B cell (primary cell): ENCODE results near the gene CRTAC1. TPM values are rescaled to one million over a fixed set of nuclear protein-coding genes. Genes with fewer than 3 reads are reported as not detected.

Experiments
- ATAC-seq: fragments of 200-7000 bp; cut with Tn5 transposase; one replicate; pipeline ENCODE4 v1.10.0; 2021; ENCODE audit warnings: low read depth, mild to moderate bottlenecking, moderate number of reproducible peaks, moderate library complexity
- CTCF ChIA-PET: fragments of 350-600 bp; sonication (Branson Sonifier 250); formaldehyde crosslinking; loops from one replicate; lab custom pipeline; 2021; ENCODE audit warnings: antibody characterized with exemption, inconsistent platforms; lab: Charles Lee
- POLR2A ChIA-PET: fragments of 350-600 bp; sonication (Branson Sonifier 250); formaldehyde crosslinking; loops from one replicate; lab custom pipeline; 2021; ENCODE audit warnings: antibody characterized with exemption; lab: Charles Lee
- DNase-seq: peaks from one replicate; pipeline ENCODE4 v3.0.0; 2013
- H2AFZ ChIP-seq: 2 replicates; pipeline ENCODE4 v1.6.1; 2012; ENCODE audit warnings: mild to moderate bottlenecking, low read depth, low read length; ENCODE audit not compliant: insufficient read depth, poor library complexity, severe bottlenecking
- H3K27ac ChIP-seq, 2 donors: 1 replicate in 1 of 2; 2 replicates in 1 of 2; pipeline ENCODE4 v1.5.1; 2012 to 2013; ENCODE audit warnings: low read length in 2 of 2, mild to moderate bottlenecking in 2 of 2, moderate library complexity in 1 of 2
- H3K27me3 ChIP-seq, 4 experiments: fragments of 200-600 bp in 1 of 4; sonication (generic) in 1 of 4; replicated peaks in 1 of 4; 1 replicate in 2 of 4; 2 replicates in 2 of 4; pipeline versions ENCODE4 v1.6.1 to v1.7.0; 2013 to 2016; ENCODE audit warnings: low read length in 3 of 4, mild to moderate bottlenecking in 2 of 4, mixed read lengths in 1 of 4, moderate library complexity in 1 of 4; ENCODE audit not compliant: insufficient read depth in 4 of 4, control insufficient read depth in 3 of 4; ENCODE audit errors: control extremely low read depth in 1 of 4
- H3K36me3 ChIP-seq, 2 experiments: replicated peaks in 1 of 2; 1 replicate in 1 of 2; 2 replicates in 1 of 2; pipeline versions ENCODE4 v1.6.1 to v1.7.1; 2013; ENCODE audit warnings: low read length in 1 of 2; ENCODE audit not compliant: insufficient read depth in 2 of 2, control insufficient read depth in 1 of 2; ENCODE audit errors: control extremely low read depth in 1 of 2, extremely low read depth in 1 of 2
- H3K4me1 ChIP-seq, 2 donors: fragments of 200-600 bp in 1 of 2; sonication (generic) in 1 of 2; 1 replicate in 1 of 2; 2 replicates in 1 of 2; pipeline versions ENCODE4 v1.5.1 to v1.6.1; 2013 to 2017; ENCODE audit warnings: low read length in 2 of 2; ENCODE audit not compliant: control insufficient read depth in 2 of 2, insufficient read depth in 2 of 2
- H3K4me2 ChIP-seq: replicated peaks from 2 replicates; pipeline ENCODE3; 2012; ENCODE audit warnings: mild to moderate bottlenecking, low read depth, low read length; ENCODE audit not compliant: poor library complexity, severe bottlenecking
- H3K4me3 ChIP-seq, 5 experiments: fragments of 200-600 bp in 1 of 5; sonication (generic) in 1 of 5; 1 replicate in 3 of 5; 2 replicates in 2 of 5; pipeline versions ENCODE4 v1.5.1 to v1.7.0; 2011 to 2016; ENCODE audit warnings: low read length in 4 of 5, mild to moderate bottlenecking in 4 of 5, low read depth in 2 of 5, control low read depth in 1 of 5, moderate library complexity in 1 of 5; ENCODE audit not compliant: insufficient read depth in 1 of 5; ENCODE audit errors: control extremely low read depth in 1 of 5, extremely low read depth in 1 of 5
- H3K79me2 ChIP-seq: fragments of 200-600 bp; sonication (generic); one replicate; pipeline ENCODE4 v1.6.0; 2016; ENCODE audit warnings: low read length; ENCODE audit not compliant: control insufficient read depth, insufficient read depth
- H3K9ac ChIP-seq: fragments of 200-600 bp; sonication (generic); 2 replicates; pipeline ENCODE4 v1.6.1; 2017; ENCODE audit warnings: mild to moderate bottlenecking, low read length, moderate library complexity
- H3K9me3 ChIP-seq, 3 donors: one replicate each; pipeline versions ENCODE4 v1.6.1 to v1.7.1; 2013; ENCODE audit warnings: low read length in 2 of 3; ENCODE audit not compliant: control insufficient read depth in 2 of 3, insufficient read depth in 1 of 3; ENCODE audit errors: control extremely low read depth in 1 of 3
- H4K20me1 ChIP-seq: 2 replicates; pipeline ENCODE4 v1.6.0; 2012; ENCODE audit warnings: mild to moderate bottlenecking, low read length; ENCODE audit not compliant: insufficient read depth, control insufficient read depth, poor library complexity, severe bottlenecking
- H3K27ac Mint-ChIP-seq: one replicate; pipeline ENCODE4 v1.8.0; 2021; ENCODE audit warnings: mixed read lengths
- H3K27me3 Mint-ChIP-seq: one replicate; pipeline ENCODE4 v1.8.0; 2021; ENCODE audit warnings: mixed read lengths
- H3K4me1 Mint-ChIP-seq: one replicate; pipeline ENCODE4 v1.8.0; 2021; ENCODE audit warnings: mixed read lengths
- H3K4me3 Mint-ChIP-seq: one replicate; pipeline ENCODE4 v1.8.0; 2021; ENCODE audit warnings: mixed read lengths
- H3K9me3 Mint-ChIP-seq: one replicate; pipeline ENCODE4 v1.8.0; 2022; ENCODE audit warnings: mixed read lengths; ENCODE audit not compliant: insufficient read depth
- EZH2 ChIP-seq: IDR thresholded peaks from 2 replicates; pipeline ENCODE4 v1.6.1; 2012; ENCODE audit warnings: borderline replicate concordance, low read depth, mild to moderate bottlenecking, moderate library complexity, low read length; ENCODE audit not compliant: insufficient read depth, poor library complexity, severe bottlenecking
- WGBS: methylation state at CpG from one replicate; pipeline ENCODE4 v1.1.5; 2013; ENCODE audit warnings: missing lambda C conversion rate; ENCODE audit not compliant: insufficient coverage; 5-methylcytosine and 5-hydroxymethylcytosine counted together
- intact Hi-C: fragments of 100-400 bp; cut with micrococcal nuclease; formaldehyde crosslinking; loops from one replicate; pipeline ENCODE4 v1.10.0; 2022
- polyA plus RNA-seq: library from polyadenylated mRNA; depleted of rRNA; stranded (reverse); fragments of >200 nt; gene quantifications from 2 replicates; pipeline ENCODE4 v1.2.3, GENCODE V29; 2012
- total RNA-seq, 2 donors: library from RNA; stranded (reverse); fragments of 120-200 nt in 1 of 2; gene quantifications; 1 replicate in 1 of 2; 2 replicates in 1 of 2; pipeline versions ENCODE4 v1.2.3 to v1.2.4, GENCODE V29; 2013 to 2022
- TF ChIP-seq, protein P1 (sequence below): fragments of 200-600 bp; IDR thresholded peaks from one replicate; pipeline ENCODE4 v1.8.0; 2022; ENCODE audit warnings: antibody characterized with exemption, mild to moderate bottlenecking

CRTAC1 gene
- total and polyA plus RNA-seq, 2 donors (not counting 1 experiment from before 2014, with no cell fraction given), result not detected

- H3K4me3 ChIP-seq, result no peak overlapping the region
- no peaks in the 10 kb centered on the region for H3K27me3 ChIP-seq
- TF ChIP-seq, protein P1, sequence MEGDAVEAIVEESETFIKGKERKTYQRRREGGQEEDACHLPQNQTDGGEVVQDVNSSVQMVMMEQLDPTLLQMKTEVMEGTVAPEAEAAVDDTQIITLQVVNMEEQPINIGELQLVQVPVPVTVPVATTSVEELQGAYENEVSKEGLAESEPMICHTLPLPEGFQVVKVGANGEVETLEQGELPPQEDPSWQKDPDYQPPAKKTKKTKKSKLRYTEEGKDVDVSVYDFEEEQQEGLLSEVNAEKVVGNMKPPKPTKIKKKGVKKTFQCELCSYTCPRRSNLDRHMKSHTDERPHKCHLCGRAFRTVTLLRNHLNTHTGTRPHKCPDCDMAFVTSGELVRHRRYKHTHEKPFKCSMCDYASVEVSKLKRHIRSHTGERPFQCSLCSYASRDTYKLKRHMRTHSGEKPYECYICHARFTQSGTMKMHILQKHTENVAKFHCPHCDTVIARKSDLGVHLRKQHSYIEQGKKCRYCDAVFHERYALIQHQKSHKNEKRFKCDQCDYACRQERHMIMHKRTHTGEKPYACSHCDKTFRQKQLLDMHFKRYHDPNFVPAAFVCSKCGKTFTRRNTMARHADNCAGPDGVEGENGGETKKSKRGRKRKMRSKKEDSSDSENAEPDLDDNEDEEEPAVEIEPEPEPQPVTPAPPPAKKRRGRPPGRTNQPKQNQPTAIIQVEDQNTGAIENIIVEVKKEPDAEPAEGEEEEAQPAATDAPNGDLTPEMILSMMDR, result no peak
- TF ChIP-seq EZH2, result no peak
- no peak overlapping the region for H3K9ac ChIP-seq
- H3K4me2 ChIP-seq, result no peak overlapping the region
- ChIA-PET POLR2A (no interaction called here), CTCF (no interaction called here)
- Mint-ChIP-seq H3K4me1 (no peaks in the 10 kb centered on the region), H3K27ac (no peak overlapping the region), H3K4me3 (no peak overlapping the region), H3K27me3 (peaks cover 17% of the 10 kb centered on the region), H3K9me3 (no peaks in the 10 kb centered on the region)
- no peak for DNase-seq
- intact Hi-C loops, result no loop called here
- H3K79me2 ChIP-seq, result no peaks in the 10 kb centered on the region
- 95% methylated on average over 5 of the region's 7 CpGs for WGBS
- no peak for ATAC-seq
- no peak overlapping the region for H2AFZ ChIP-seq
- no peaks in the 10 kb centered on the region for H3K9me3 ChIP-seq
- no peak overlapping the region for H3K27ac ChIP-seq
- H3K36me3 ChIP-seq, result no peaks in the 10 kb centered on the region
- H3K4me1 ChIP-seq, result no peaks in the 10 kb centered on the region
- H4K20me1 ChIP-seq, result no peaks in the 10 kb centered on the region
These were observed 142.3 kb downstream of the CRTAC1 start for GRCh38 chr10:97888134-97888533.

DNA sequence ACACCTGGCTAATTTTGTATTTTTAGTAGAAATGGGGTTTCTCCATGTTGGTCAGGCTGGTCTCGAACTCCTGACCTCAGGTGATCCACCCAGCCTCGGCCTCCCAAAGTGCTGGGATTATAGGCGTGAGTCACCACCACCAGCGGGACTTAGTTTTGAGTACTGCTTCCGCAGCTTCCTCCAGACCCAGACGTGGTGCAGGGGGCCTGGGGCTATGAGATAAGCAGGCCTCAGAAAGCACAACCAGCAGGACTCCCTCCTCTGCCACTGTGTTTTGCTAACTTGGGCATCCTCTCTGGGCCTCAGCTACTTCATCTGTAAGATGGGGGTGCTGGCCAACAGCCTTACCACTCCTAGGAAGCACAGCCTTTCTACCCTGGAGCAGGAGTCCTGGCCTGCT lies 143.0 kb downstream of the CRTAC1 start:
- Histone ChIP-seq H3K9ac (no peak overlapping the region), H3K36me3 (no peaks in the 10 kb centered on the region), H4K20me1 (no peaks in the 10 kb centered on the region), H2AFZ (no peak overlapping the region), H3K27me3 (no peaks in the 10 kb centered on the region), H3K4me2 (no peak overlapping the region), H3K4me1 (no peaks in the 10 kb centered on the region), H3K9me3 (no peaks in the 10 kb centered on the region), H3K79me2 (no peaks in the 10 kb centered on the region), H3K27ac (no peak overlapping the region), H3K4me3 (no peak overlapping the region)
- WGBS, result 84% methylated on average over 6 of the region's 6 CpGs
- intact Hi-C loops, result no loop called here
- ChIA-PET POLR2A (no interaction called here), CTCF (interaction anchor here (0.7 kb wide), 1 partner anchor 427 kb away, joined by 3 read pairs; no protein-coding TSS in a partner anchor)
- DNase-seq (no peak), ATAC-seq (no peak)
- no peak overlapping the region for H3K27ac Mint-ChIP-seq
- H3K4me1 Mint-ChIP-seq, result no peaks in the 10 kb centered on the region
- no peak overlapping the region for H3K4me3 Mint-ChIP-seq
- H3K27me3 Mint-ChIP-seq, result peaks cover 16% of the 10 kb centered on the region
- no peaks in the 10 kb centered on the region for H3K9me3 Mint-ChIP-seq
- TF ChIP-seq EZH2, result no peak
- TF ChIP-seq, protein P1, result no peak
